ENCODE results near the gene CABP1. TPM values are rescaled to one million over a fixed set of nuclear protein-coding genes. Genes with fewer than 3 reads are reported as not detected.

The CABP1 gene
- total RNA-seq, 1 donor from 2014 or later: 5.5 TPM

- DNase-seq (ENCODE audit: low spot score): no peak
These were observed 50.6 kb downstream of the CABP1 start for GRCh38 chr12:120690978-120691377.

DNA sequence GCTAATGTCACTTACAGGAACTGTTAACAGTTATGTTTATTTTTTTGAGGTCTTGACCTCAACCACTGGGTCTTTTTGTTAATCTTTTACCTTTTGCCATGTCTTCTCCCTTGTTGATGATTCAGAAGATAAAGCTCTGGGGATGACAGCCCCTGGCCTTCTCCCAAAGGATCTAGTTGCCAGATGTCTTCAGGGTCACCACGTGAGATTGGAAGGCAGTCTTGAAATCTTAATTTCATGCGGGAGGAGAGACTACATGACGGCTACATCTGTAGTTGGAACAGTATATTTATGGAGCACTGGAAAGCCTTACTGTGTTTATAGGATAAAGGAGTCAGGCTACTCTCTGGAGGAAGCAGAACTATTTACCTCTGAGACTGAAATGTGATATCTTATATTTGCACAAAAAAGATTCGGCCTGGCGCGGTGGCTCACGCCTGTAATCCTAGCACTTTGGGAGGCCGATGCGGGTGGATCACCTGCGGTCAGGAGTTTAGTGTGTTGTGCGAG lies 52.2 kb downstream of the CABP1 start:
- no peak for DNase-seq (ENCODE audit: low spot score)

- DNase-seq (ENCODE audit: low spot score): no peak
These were observed 53.4 kb downstream of the CABP1 start for GRCh38 chr12:120693848-120694247.

DNA sequence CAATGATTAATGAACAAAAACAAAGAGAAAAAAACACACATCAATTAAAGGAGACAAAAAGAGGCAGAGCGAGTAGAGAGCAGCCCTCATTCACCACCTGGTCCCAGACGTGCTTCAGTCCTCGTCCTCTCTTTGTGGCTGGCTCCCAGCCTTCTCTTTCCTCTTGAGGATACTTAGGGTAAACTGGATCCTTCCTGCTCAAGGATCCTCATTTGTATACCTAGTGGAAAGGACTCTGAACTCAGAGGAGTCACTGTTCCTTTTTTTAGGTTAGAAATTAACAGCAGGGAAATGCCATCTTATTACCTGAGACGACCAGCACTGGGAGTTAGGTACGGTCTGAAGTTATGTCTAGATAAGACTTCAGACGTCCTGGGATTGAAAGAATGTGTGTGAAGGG lies 56.2 kb downstream of the CABP1 start:
- DNase-seq (ENCODE audit: low spot score): no peak

DNA sequence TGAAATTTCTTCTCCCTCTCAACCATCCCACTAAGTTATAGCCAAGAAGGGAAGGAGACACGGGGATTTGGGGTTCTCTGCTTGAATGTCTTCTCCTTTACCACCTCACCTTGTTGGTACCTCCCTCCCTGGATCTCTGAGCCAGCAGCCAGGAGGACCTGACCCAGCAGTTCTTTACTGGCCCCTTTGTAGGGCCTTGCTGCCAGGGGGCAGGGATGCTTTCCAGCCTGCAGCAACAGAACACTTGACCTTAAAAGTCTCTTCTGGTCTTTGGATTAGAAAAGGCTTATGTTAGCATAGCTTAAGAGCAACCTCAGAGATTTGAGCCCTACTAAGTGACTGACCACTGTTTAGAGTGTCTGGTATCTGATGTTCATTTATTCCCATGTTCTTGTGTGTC lies 56.9 kb downstream of the CABP1 start:
- no peak for DNase-seq (ENCODE audit: low spot score)

- no peak for DNase-seq (ENCODE audit: low spot score)
These were observed 58.2 kb downstream of the CABP1 start for GRCh38 chr12:120698665-120699064.

GRCh38 chr12:120699553-120699952 lies 59.1 kb downstream of the CABP1 start:
- DNase-seq (ENCODE audit: low spot score): no peak

GRCh38 chr12:120700886-120701285 lies 60.5 kb downstream of the CABP1 start:
- no peak for DNase-seq (ENCODE audit: low spot score)

DNA sequence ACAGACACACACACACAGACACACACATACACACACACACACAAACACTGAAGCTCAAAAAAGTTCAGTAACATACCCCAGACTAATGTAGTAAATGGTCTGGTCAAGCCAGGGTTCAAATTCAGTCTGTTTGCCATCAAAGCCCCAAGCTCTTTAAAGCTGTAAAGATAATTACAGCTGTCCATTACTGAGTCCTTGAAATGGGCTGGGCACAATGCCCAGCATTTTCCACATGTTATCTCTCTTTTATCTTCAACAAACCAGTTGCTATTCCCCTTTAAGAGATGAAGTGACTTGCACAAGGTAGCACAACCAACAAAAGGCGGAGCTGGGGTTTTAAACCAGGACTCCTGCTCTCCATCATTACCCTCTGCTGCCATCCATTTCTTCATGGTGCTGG lies 62.2 kb downstream of the CABP1 start:
- DNase-seq (ENCODE audit: low spot score): no peak

DNA sequence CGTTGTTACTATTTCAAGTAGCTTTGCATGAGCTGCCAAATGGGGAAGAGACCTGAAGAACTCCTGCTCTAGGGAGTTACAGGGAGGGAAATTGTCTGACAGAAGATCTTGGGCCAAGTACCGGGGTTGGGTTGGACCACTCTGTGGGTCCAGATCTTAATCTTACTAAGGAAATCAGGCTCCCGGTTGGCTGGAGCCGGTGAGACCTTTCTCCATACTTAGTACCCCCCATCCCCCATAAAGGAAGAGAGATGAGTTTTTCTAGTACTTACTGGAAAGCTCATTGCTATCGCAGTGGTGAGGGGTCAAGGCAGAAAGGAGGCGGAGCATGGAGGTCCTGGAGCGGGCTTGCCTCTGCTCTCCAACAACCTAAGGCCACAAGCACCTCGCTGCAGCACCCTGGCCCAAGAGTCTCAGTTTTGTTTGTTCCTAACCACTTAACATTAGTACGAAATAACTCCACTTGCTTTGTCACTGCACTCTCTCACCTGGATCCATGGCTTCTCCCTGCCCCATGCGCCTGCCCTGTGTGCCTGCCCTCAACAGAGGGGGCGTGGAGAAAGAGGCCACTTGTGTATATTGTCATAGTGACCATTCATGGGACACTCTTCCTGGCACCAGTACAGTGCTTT lies 63.0 kb downstream of the CABP1 start:
- no peak for DNase-seq (ENCODE audit: low spot score)

DNA sequence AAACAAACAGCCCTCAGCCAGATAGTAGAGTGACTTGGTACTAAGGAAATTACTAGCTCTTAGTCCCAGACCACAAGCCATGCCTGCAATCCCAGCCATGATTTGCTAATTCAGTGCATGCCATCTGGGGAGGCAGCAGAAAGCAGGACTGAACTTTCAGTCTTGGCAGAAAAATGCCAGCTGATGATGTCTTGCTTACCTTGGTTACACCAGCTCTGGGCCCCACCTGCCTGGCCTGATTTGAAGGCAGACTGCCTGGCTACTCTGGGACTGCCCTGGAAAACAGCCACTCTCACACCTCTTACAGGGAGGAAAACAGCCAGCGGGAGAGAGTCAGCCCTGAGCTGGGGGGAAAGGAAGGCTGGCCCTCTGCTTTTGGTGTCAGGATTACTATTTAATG lies 65.2 kb downstream of the CABP1 start:
- DNase-seq (ENCODE audit: low spot score): no peak

- no peak for DNase-seq (ENCODE audit: low spot score)
These were observed 65.6 kb downstream of the CABP1 start for GRCh38 chr12:120706029-120706428.

- DNase-seq (ENCODE audit: low spot score): no peak
These were observed 68.2 kb downstream of the CABP1 start for GRCh38 chr12:120708651-120709050.

DNA sequence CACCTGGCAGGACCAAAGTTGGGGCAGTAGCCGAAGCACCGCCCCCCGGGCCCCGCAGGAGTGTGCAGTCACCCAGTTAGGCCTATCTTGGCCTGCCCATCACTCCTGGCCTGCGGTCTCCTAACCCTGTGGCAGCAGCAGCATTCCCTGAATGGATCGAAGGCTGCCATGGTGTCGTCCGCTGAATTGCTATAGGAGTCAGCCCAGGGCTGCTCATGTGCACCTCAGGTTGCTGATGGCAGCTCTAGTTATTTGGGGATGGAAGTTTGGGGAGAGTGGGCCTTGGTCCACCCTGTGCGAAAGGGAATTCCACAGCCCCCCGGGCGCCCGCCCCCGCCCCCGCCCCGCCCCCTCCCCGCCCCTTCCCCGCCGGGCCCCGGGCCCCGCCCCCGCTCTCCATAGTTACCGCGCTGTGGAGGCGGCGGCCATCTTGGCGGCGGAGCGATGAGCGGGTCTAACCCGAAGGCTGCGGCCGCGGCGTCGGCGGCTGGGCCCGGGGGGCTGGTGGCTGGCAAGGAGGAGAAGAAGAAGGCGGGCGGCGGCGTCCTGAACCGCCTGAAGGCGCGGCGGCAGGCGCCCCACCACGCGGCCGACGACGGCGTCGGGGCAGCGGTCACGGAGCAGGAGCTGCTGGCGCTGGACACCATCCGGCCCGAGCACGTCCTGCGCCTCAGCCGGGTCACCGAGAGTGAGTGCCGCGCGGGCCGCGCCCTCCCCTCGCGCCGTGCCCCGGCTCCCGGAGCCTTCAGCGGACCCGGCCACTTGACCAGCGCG lies 69.8 kb downstream of the CABP1 start, which contains the start of gene UNC119B:
UNC119B (plus strand) TSS at position 428 of the 774 bp plus-strand sequence; CDS start at position 445, 17 bp downstream.
- DNase-seq (ENCODE audit: low spot score): peak; percentile 92

- DNase-seq (ENCODE audit: low spot score): no peak
These were observed 70.4 kb downstream of the CABP1 start for GRCh38 chr12:120710805-120711296.

DNA sequence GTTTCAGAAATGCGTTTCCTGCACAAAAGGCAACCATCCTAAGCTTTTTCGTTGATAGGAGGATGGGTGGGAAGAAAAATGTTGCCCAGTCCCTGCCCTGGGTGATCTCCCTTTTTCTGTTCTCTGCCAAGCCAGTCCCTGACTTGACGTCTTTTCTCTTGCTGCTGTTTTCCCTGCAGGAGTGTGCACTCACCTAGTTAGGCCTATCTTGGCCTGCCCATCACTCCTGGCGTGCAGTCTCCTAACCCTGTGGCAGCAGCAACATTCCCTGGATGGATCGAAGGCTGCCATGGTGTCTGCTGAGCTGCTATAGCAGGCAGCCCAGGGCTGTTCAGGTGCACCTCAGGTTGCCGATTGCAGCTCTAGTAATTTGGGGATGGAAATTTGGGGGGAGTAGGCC lies 71.0 kb downstream of the CABP1 start:
- DNase-seq (ENCODE audit: low spot score): no peak

DNA sequence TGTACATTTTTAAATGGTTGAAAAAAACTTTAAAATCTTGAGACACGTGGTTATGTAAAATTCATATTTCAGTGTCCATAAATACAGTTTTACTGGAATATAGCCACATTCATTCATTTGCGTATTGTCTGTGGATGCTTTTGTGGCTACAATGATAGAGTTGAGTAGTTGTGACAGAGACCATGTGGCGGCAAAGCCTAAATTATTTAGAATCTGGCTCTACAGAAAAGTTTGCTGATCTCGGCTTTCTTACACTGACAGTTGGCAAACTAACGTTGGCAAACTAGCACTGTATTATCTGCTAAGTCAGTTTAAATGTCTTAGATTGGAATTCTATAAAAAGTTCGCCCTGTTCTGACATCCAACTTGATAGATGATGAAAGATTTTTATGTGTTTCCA lies 72.2 kb downstream of the CABP1 start:
- no peak for DNase-seq (ENCODE audit: low spot score)

DNA sequence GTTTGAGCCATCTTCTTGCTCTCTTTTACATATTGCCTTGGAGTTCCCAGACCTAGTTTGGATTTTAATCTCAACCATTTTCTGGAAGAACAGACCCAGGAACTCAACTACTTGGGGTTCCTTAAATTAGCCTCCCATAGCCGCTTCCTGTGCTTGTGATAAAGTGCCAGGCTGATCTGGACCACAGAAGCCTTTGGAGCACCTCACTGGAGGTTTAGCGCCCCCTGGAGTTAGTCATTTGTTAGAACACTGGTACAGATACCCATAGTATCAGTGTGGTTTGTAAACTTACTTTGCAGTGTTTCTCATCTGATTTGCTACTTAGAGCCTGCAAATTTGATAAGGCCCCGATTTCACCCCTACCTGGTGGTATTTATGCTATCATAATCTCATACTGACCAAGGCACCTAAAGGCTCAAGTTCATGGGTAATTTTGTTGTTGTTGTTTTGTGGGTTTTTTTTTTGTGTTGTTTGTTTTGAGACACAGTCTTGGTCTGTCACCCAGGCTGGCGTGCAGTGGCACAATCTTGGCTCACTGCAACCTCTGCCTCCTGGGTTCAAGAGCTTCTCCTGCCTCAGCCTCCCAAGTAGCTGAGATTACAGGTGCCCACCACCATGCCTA lies 73.5 kb downstream of the CABP1 start:
- no peak for DNase-seq (ENCODE audit: low spot score)
